ENCODE data around the gene CAPRIN1.

DNA sequence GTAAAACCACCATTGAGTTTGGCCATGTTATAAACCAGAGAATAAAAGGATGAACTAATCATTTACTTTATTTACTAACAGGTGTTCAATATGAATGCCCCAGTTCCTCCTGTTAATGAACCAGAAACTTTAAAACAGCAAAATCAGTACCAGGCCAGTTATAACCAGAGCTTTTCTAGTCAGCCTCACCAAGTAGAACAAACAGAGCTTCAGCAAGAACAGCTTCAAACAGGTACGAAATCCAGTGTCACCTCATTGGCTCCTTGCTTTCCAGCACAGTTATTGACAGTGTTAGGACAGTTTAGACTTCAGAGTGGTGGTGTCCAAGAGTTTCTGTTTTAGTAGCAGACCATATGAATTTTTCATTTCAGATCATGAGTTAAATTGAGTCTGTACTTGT is 40.3 kb downstream of the CAPRIN1 start:
- TF ChIP-seq EZH2phosphoT487 (IDR thresholded peaks at IDR 0.05; ENCODE audit: insufficient read depth, low read depth) (no peak), EZH2 (IDR thresholded peaks at IDR 0.05; ENCODE audit: insufficient read depth, poor library complexity, severe bottlenecking) (no peak)
